Ovary (tissue), 3 donors: ENCODE measurements around the gene ZMAT5.

Source experiments
- CTCF ChIP-seq, 3 donors: fragments of 450-650 bp in 2 of 3; fragments of 200-600 bp in 1 of 3; IDR thresholded peaks; one replicate each; pipeline versions ENCODE4 v1.5.1 to v1.8.0; 2016 to 2022; ENCODE audit warnings: antibody characterized with exemption in 3 of 3, mild to moderate bottlenecking in 1 of 3
- POLR2A ChIP-seq: fragments of 450-650 bp; IDR thresholded peaks from one replicate; pipeline ENCODE4 v1.6.1; 2017; ENCODE audit warnings: antibody characterized with exemption, mild to moderate bottlenecking, moderate library complexity
- donor health status: DM: no; HTN: no; CAD: no.

- TF ChIP-seq CTCF (IDR thresholded peaks at IDR 0.05) (no peak), POLR2A (no peak)
These were observed 63.1 kb downstream of the ZMAT5 start for GRCh38 chr22:29703569-29704195.
